ENCODE measurements around the gene FCHO2. TPM values are rescaled to one million over a fixed set of nuclear protein-coding genes. Genes with fewer than 3 reads are reported as not detected.

The FCHO2 gene
- total RNA-seq, 1 donor from 2014 or later = 22.4 TPM

DNA sequence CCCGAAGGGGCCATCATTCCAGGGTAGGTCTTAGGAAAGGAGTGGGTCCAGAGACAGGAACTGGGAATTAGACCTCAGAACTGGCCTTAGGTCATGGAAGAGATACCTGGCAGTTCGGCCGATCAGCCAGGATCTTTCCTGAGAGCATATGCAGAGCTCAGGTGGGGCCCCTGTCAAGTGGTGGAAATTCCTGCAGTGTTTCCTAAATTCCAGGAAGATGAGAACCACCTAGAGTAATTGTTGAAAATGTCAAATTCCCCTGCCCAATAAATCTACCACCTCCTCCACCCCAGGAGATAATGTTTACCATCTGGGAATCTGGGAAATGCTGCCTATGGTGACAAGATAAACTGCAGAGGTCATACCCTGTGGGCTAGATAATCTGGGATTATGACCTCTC is 179.2 kb downstream of the FCHO2 start:
- H3K9me3 Mint-ChIP-seq (ENCODE audit: low read depth) = no peaks in the 10 kb centered on the region
- peaks cover 1% of the 10 kb centered on the region for H3K27me3 Mint-ChIP-seq (ENCODE audit: low read depth)
- DNase-seq (ENCODE audit: low spot score) = no peak
- no peak overlapping the region for H3K27ac Mint-ChIP-seq (ENCODE audit: unreplicated experiment)
- H3K4me3 Mint-ChIP-seq (ENCODE audit: unreplicated experiment) = no peak overlapping the region
- no peaks in the 10 kb centered on the region for H3K36me3 Mint-ChIP-seq (ENCODE audit: low read depth)
- TF ChIP-seq, protein P1, sequence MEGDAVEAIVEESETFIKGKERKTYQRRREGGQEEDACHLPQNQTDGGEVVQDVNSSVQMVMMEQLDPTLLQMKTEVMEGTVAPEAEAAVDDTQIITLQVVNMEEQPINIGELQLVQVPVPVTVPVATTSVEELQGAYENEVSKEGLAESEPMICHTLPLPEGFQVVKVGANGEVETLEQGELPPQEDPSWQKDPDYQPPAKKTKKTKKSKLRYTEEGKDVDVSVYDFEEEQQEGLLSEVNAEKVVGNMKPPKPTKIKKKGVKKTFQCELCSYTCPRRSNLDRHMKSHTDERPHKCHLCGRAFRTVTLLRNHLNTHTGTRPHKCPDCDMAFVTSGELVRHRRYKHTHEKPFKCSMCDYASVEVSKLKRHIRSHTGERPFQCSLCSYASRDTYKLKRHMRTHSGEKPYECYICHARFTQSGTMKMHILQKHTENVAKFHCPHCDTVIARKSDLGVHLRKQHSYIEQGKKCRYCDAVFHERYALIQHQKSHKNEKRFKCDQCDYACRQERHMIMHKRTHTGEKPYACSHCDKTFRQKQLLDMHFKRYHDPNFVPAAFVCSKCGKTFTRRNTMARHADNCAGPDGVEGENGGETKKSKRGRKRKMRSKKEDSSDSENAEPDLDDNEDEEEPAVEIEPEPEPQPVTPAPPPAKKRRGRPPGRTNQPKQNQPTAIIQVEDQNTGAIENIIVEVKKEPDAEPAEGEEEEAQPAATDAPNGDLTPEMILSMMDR (IDR thresholded peaks at IDR 0.05) = no peak
- H3K4me1 Mint-ChIP-seq (ENCODE audit: low read depth) = peaks cover 16% of the 10 kb centered on the region

DNA sequence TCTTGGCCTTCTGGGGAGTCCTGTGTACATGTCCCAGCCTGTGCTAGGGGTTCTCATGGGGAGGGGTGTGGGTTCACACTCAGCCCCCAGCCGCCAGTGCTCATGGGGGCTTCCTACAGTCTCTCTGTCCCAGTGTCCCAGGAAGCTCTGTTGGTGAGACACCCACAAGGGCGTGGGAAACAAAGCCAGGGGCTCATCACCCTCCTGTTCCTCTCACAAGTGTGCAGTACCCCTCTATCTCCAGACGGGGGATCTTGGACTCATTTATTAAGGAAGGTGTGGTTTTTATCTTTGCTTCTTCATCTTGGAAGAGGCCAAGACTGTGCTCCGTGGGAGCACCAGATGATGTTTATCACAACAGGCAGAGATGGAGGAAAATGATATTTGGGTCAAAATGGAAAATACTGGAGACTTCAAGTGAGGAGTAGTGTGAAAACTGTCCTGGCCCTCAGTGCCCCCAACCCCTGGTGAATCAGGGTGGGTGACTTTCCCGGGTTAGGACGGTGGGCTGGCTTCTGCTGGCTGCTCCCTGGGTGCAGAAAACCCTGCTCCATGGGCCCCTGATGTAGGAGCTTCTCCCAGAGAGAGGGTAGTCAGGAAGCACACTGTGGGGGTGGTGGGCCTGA is 179.7 kb downstream of the FCHO2 start:
- TF ChIP-seq, protein P1 (IDR thresholded peaks at IDR 0.05) = peak; percentile 76
- Mint-ChIP-seq H3K9me3 (ENCODE audit: low read depth) (no peaks in the 10 kb centered on the region), H3K4me1 (ENCODE audit: low read depth) (peaks cover 16% of the 10 kb centered on the region), H3K4me3 (ENCODE audit: unreplicated experiment) (no peak overlapping the region), H3K27me3 (ENCODE audit: low read depth) (no peaks in the 10 kb centered on the region), H3K27ac (ENCODE audit: unreplicated experiment) (peak overlapping the region; percentile 32), H3K36me3 (ENCODE audit: low read depth) (no peaks in the 10 kb centered on the region)
- DNase-seq (ENCODE audit: low spot score) = no peak

DNA sequence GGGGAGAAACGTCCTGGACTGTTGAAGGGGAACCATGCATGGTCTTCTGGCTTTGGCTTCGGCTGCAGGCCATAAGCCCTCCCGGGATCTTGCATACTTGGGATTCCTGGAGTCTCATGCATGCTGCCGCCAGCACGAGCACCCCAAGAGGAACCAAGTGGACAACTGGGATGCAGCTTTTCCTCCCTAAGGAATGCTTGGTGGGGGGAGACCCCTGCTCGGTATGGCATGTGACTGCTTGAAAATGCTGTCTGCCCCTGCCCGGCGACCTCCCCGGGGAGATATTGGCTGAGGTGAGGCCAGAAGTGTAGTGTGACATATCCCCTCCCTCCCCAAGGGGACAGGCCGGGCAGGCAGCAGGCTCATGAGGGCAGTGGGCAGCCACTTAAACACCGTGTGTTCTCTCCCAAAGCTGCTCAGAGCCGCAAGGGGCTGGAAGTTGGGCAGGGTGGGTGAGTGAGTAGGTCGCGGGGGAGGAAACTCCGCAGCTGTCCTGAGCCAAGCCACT is 180.3 kb downstream of the FCHO2 start:
- no peaks in the 10 kb centered on the region for H3K36me3 Mint-ChIP-seq (ENCODE audit: low read depth)
- TF ChIP-seq, protein P1 (IDR thresholded peaks at IDR 0.05) = no peak
- peaks cover 16% of the 10 kb centered on the region for H3K4me1 Mint-ChIP-seq (ENCODE audit: low read depth)
- H3K27me3 Mint-ChIP-seq (ENCODE audit: low read depth) = no peaks in the 10 kb centered on the region
- DNase-seq (ENCODE audit: low spot score) = no peak
- no peak overlapping the region for H3K4me3 Mint-ChIP-seq (ENCODE audit: unreplicated experiment)
- H3K9me3 Mint-ChIP-seq (ENCODE audit: low read depth) = no peaks in the 10 kb centered on the region
- H3K27ac Mint-ChIP-seq (ENCODE audit: unreplicated experiment) = no peak overlapping the region

DNA sequence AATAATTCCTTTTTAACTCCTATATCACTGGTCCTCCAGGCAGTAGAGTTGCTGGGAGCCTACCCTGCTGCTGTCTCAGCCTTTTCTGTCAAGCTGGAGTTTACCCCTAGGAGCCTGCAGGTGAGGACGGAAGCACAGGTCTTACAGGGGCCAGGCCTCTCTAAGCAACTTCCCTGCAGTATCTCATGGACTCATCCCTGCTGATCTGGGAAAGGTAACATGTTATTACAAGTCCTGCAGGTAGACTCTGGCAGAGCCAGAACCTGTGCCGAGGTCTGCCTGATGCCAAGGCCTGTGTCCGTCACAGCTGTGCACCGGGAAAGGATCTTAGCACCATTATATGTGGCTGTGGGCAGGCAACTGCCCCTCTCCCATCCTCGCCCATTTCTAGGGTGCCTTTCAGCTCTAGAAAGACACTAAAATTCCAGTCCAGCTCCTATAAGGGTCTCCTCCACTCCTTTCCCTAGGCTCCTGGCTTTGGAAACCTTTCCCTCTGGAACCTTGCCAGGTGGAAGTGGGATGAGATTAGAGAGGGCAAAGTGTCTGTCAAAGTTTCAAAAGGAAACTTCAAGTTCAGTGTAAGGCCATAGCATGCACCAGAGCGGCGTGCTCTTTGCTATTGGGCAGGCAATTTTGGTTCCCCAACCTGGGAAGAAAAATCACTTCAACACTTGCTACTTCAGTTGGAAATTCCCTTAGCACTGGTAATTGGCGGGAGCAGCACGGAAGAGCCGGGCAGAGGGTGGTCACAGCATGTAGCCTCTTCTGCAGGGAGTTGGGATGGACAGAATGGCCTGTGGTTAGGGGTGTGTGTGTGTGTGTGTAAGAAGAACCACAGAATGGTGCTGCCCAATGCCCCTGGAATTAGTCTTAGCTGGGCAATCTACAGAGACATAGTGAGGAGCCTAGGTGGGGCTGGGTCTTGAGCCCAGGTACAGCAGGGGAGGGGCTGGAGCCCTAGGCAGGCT is 182.0 kb downstream of the FCHO2 start:
- H3K27me3 Mint-ChIP-seq (ENCODE audit: low read depth) = peaks cover 1% of the 10 kb centered on the region
- peaks cover 16% of the 10 kb centered on the region for H3K4me1 Mint-ChIP-seq (ENCODE audit: low read depth)
- no peaks in the 10 kb centered on the region for H3K9me3 Mint-ChIP-seq (ENCODE audit: low read depth)
- no peaks in the 10 kb centered on the region for H3K36me3 Mint-ChIP-seq (ENCODE audit: low read depth)
- DNase-seq (ENCODE audit: low spot score) = no peak
- no peak overlapping the region for H3K4me3 Mint-ChIP-seq (ENCODE audit: unreplicated experiment)
- H3K27ac Mint-ChIP-seq (ENCODE audit: unreplicated experiment) = no peak overlapping the region
- TF ChIP-seq, protein P1 (IDR thresholded peaks at IDR 0.05) = no peak

DNA sequence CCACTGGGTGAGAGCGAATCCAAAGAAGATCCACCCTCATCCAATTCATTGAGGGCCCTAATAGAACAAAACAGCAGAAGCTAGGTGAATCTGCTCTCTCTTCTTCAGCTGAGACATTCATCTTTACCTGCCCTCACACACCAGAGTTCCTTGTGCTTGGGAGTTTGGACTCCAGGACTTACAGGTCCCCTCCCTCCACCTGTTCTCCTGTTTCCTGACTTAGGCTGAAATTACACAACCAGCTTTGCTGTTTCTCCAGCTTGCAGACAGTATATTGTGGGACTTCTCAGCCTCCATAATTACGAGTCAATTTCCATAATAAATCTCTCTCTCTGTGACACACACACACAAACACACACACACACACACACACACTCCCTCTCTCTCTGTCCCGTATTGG is 183.6 kb downstream of the FCHO2 start:
- no peaks in the 10 kb centered on the region for H3K9me3 Mint-ChIP-seq (ENCODE audit: low read depth)
- no peak overlapping the region for H3K27ac Mint-ChIP-seq (ENCODE audit: unreplicated experiment)
- TF ChIP-seq, protein P1 (IDR thresholded peaks at IDR 0.05) = no peak
- no peak for DNase-seq (ENCODE audit: low spot score)
- H3K36me3 Mint-ChIP-seq (ENCODE audit: low read depth) = no peaks in the 10 kb centered on the region
- no peak overlapping the region for H3K4me3 Mint-ChIP-seq (ENCODE audit: unreplicated experiment)
- H3K27me3 Mint-ChIP-seq (ENCODE audit: low read depth) = peaks cover 1% of the 10 kb centered on the region
- H3K4me1 Mint-ChIP-seq (ENCODE audit: low read depth) = peaks cover 16% of the 10 kb centered on the region
